Thyroid gland (tissue), 4 donors: ENCODE measurements around the gene ABCA4.

Source experiments
- CTCF ChIP-seq, 6 experiments: fragments of 200-600 bp in 3 of 6; fragments of 450-650 bp in 3 of 6; sonication (generic) in 3 of 6; IDR thresholded peaks; one replicate each; pipeline ENCODE4 v1.5.1; 2016 to 2019; ENCODE audit warnings: antibody characterized with exemption in 6 of 6, mild to moderate bottlenecking in 2 of 6, inconsistent platforms in 1 of 6, moderate library complexity in 1 of 6
- POLR2A ChIP-seq, 2 donors: fragments of 450-650 bp; IDR thresholded peaks; one replicate each; pipeline ENCODE4 v1.6.1; 2017; ENCODE audit warnings: antibody characterized with exemption in 2 of 2, mild to moderate bottlenecking in 2 of 2, moderate library complexity in 1 of 2

GRCh38 chr1:94160811-94161210 is 39.9 kb upstream of the ABCA4 start:
- TF ChIP-seq CTCF (IDR thresholded peaks at IDR 0.05) (no peak), POLR2A (IDR thresholded peaks at IDR 0.05) (no peak)
